Memory B cell (primary cell): ENCODE measurements around the gene SPATA31E1.

Experiments used
- ATAC-seq: fragments of 150-1000 bp; cut with Tn5 transposase; 2 replicates; pipeline ENCODE4 v1.10.0; 2021; ENCODE audit warnings: low read depth, mild to moderate bottlenecking, moderate library complexity
- DNase-seq, 2 donors: peaks; one replicate each; pipeline ENCODE4 v3.0.0; 2022; ENCODE audit warnings: low spot score in 2 of 2
- H3K27ac Mint-ChIP-seq: one replicate; pipeline ENCODE4 v1.8.0; 2022; ENCODE audit warnings: mild to moderate bottlenecking, moderate library complexity, mixed read lengths
- H3K27me3 Mint-ChIP-seq: one replicate; pipeline ENCODE4 v1.8.0; 2022; ENCODE audit warnings: mixed read lengths
- H3K36me3 Mint-ChIP-seq: one replicate; pipeline ENCODE4 v1.8.0; 2022; ENCODE audit warnings: mild to moderate bottlenecking, mixed read lengths
- H3K4me1 Mint-ChIP-seq: one replicate; pipeline ENCODE4 v1.8.0; 2022; ENCODE audit warnings: mixed read lengths
- H3K4me3 Mint-ChIP-seq: one replicate; pipeline ENCODE4 v1.8.0; 2022; ENCODE audit warnings: mild to moderate bottlenecking, moderate library complexity, mixed read lengths
- H3K9me3 Mint-ChIP-seq: one replicate; pipeline ENCODE4 v1.8.0; 2022; ENCODE audit warnings: mixed read lengths

The SPATA31E1 gene

DNA sequence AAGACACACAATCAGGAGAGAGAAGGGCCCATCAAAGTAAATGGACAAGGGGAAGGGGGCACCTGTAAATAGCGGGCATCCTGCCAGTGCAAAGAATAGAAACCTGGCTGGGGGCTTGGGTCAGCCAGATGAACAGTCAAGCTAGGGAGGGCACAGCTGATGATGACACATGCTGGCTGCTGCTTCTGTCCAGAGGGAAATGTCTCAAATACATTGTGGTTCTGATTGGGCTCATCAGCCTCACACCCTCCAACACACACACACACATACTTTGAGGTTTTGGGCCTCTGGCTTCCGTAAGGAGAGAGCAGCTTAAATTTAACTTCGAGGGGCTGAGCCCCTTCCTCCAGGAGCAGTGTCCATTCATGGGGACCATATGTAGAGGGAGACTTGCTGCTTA, 27.6 kb upstream of the SPATA31E1 start:
- DNase-seq (no peak), ATAC-seq (no peak)
- H3K9me3 Mint-ChIP-seq, result no peaks in the 10 kb centered on the region
- no peak overlapping the region for H3K27ac Mint-ChIP-seq
- H3K4me3 Mint-ChIP-seq, result no peak overlapping the region
- H3K36me3 Mint-ChIP-seq, result no peaks in the 10 kb centered on the region
- H3K4me1 Mint-ChIP-seq, result no peaks in the 10 kb centered on the region
- no peaks in the 10 kb centered on the region for H3K27me3 Mint-ChIP-seq

DNA sequence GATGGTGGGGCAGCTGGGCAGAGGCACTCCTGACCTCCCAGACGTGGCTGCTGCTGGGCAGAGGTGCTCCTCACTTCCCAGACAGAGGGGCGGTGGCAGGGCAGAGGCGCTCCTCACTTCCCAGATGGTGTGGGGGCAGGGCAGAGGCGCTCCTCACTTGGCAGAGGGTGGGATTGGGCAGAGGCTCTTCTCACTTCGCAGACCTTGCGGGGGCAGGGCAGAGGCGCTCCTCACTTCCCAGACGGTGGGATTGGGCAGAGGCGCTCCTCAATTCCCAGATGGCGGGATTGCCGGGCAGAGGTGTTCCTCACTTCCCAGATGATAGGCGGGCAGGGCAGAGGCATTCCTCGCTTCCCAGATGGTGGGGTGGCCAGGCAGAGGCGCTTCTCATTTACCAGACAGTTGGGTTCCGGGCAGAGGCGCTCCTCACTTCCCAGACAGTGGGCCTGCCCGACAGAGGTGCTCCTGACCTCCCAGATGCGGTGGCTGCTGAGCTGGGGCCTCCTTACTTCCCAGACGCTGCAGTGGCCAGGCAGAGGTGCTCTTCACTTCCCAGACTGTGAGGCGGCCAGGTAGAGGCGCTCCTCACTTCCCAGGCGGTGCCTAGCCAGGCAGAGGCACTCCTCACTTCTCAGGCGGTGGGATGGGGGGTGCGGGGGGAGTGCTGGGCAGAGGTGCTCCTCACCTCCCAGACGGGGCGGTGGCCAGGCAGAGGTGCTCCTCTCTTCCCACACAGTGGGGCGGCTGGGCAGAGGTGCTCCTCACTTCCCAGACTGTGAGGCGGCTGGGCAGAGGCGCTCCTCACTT, 25.3 kb upstream of the SPATA31E1 start:
- no peak for DNase-seq
- Mint-ChIP-seq H3K4me3 (no peak overlapping the region), H3K9me3 (peaks cover 3% of the 10 kb centered on the region), H3K27ac (no peak overlapping the region), H3K36me3 (no peaks in the 10 kb centered on the region), H3K4me1 (no peaks in the 10 kb centered on the region), H3K27me3 (no peaks in the 10 kb centered on the region)
- ATAC-seq, result no peak

DNA sequence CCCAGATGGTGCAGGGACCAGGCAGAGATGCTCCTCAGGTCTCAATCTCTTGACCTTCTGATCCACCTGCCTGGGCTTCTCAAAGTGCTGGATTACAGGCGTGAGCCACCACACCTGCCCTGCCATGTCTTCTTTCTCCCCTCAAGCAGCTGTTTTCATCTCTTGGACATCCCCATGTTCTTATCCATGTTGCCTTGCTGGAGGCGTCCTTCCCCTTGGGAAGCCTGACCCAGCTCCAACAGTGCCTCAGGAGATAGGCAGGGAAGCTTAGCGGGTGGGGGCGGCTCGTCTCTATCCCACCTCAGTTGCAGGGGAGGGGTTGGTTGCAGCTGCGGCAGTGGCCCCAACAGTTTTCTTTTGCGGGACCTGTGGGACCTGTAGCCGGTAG, 24.7 kb upstream of the SPATA31E1 start:
- ATAC-seq (no peak), DNase-seq (no peak)
- Mint-ChIP-seq H3K27me3 (no peaks in the 10 kb centered on the region), H3K27ac (no peak overlapping the region), H3K4me3 (no peak overlapping the region), H3K4me1 (no peaks in the 10 kb centered on the region), H3K36me3 (no peaks in the 10 kb centered on the region), H3K9me3 (peaks cover 5% of the 10 kb centered on the region)

DNA sequence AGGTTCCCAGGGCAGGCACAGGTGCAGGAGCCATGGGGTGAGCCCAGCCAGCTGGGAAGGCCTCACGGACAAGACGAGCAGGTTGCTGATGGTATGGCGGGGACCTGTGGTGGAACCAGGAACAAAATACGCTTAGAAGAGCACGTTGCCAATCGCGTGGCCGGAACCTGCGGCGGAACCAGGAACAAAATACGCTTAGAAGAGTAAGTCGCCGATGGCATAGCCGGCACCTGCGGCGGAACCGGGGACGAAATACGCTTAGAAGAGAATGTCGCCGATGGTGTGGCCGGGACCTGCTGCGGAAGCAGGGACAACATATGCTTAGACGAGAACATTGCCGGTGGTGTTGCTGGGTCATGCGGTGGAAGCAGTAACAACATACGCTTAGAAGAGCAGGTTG, 23.5 kb upstream of the SPATA31E1 start:
- ATAC-seq, result no peak
- Mint-ChIP-seq H3K27ac (no peak overlapping the region), H3K36me3 (no peaks in the 10 kb centered on the region), H3K4me3 (no peak overlapping the region), H3K4me1 (no peaks in the 10 kb centered on the region), H3K9me3 (peaks cover 6% of the 10 kb centered on the region), H3K27me3 (no peaks in the 10 kb centered on the region)
- no peak for DNase-seq

DNA sequence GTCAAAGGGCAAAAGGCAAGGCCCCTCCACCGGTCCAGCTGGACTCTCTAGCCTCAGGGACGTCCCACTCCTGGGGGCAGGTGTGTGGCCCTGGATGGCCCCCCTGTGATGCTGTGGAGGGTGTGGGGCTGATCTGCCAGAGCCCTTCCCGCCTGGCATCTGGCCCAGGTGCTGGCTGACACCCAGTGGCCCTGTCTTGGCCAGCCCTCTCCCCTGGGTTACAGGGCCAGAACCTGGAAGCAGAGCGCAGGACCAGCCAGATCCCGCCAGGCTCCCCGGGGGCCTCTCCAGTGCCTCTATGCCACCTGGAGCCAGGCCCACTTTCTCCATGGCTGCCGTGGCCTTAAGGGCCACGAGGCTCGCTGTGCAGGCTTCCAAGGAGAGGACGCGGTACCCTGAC, 22.9 kb upstream of the SPATA31E1 start:
- DNase-seq (no peak), ATAC-seq (no peak)
- Mint-ChIP-seq H3K27me3 (no peaks in the 10 kb centered on the region), H3K4me3 (no peak overlapping the region), H3K27ac (no peak overlapping the region), H3K36me3 (no peaks in the 10 kb centered on the region), H3K4me1 (no peaks in the 10 kb centered on the region), H3K9me3 (peaks cover 6% of the 10 kb centered on the region)

DNA sequence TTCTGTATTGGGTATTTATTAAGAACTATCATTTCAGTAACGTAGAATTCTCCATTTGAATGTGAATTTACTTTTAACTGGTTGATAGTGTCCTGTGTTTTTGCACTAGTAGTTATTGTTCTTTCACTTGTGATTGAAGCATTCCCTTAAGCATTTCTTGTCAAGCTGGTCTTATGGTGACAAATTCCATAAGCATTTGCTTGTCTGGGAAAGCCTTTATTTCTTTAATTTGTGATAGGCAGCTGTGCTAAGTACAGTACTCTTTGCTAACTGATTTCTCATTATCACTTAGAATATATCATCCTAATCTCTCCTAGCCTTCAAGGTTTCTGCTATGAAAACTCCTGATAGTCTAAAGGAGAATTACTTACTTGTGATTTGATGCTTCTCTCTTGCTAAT, 21.3 kb upstream of the SPATA31E1 start:
- peaks cover 6% of the 10 kb centered on the region for H3K9me3 Mint-ChIP-seq
- no peak overlapping the region for H3K27ac Mint-ChIP-seq
- no peak overlapping the region for H3K4me3 Mint-ChIP-seq
- H3K27me3 Mint-ChIP-seq, result no peaks in the 10 kb centered on the region
- no peaks in the 10 kb centered on the region for H3K36me3 Mint-ChIP-seq
- ATAC-seq (no peak), DNase-seq (no peak)
- no peaks in the 10 kb centered on the region for H3K4me1 Mint-ChIP-seq

DNA sequence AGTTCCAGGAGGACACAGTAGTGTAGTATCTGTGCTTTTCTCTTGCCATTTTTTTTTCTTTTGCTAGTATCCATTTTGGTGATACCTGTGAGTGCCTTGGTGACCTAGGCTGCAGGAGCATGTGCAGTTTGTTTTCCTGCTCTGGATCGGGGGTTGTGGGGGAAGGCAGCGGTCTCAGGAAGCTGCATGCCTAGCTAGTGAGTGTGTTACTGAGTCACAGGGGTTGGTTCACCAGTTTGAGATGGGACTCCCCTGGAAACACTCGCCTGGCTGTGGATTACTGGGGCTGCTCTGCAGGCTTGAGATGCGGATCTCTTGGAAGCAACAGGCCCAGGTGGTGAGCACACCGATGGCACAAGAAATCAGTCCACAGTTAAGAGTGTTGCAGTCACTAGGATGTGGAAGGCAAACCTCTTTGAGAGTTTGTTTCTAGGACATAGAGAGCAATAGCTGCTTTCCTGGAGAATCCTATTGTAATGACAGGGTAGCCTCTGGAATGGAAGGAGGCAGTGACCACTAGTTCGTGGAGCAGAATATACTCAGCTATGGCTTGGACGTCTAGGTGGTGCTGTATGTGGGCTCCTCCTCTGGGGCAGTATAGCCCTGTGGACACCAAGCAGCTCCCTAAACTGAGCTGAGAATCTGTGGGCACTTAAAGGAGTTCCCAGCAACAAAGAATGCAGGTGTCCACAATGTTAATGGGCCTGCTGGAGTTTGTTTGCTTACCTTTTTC, 20.0 kb upstream of the SPATA31E1 start:
- H3K27me3 Mint-ChIP-seq, result no peaks in the 10 kb centered on the region
- H3K4me1 Mint-ChIP-seq, result no peaks in the 10 kb centered on the region
- ATAC-seq (no peak), DNase-seq (no peak)
- H3K27ac Mint-ChIP-seq, result no peak overlapping the region
- H3K4me3 Mint-ChIP-seq, result no peak overlapping the region
- peaks cover 6% of the 10 kb centered on the region for H3K9me3 Mint-ChIP-seq
- no peaks in the 10 kb centered on the region for H3K36me3 Mint-ChIP-seq

DNA sequence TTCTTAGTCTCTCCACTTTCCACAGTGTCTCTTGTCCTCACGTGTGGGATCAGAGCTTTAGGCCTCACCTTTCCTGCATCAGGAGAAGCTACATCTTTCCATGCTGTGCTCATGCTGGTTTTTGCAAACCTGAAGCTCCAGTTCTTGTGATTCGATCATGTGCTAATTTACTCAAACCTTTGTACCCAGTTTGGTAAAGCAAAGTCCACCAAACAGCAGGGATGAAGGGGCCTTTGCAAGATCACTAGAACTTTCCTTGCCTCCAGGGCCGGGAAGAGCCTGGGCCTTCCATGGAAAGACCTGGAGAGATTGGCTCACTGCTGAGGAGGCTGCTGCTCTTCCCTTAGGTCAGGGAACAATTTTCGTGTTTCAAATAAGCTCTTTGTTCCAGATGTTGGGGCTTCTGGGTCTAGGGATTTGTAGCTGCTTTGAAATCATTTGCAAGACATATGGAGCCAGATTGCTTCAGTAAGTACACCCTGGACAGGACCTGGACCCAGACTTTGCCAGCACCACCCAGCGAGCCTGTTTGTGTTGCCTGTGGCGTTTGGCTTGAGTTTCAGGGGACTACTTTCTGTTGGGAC, 18.7 kb upstream of the SPATA31E1 start:
- DNase-seq, result no peak
- H3K27me3 Mint-ChIP-seq, result no peaks in the 10 kb centered on the region
- no peak overlapping the region for H3K4me3 Mint-ChIP-seq
- H3K36me3 Mint-ChIP-seq, result no peaks in the 10 kb centered on the region
- H3K4me1 Mint-ChIP-seq, result no peaks in the 10 kb centered on the region
- peaks cover 6% of the 10 kb centered on the region for H3K9me3 Mint-ChIP-seq
- H3K27ac Mint-ChIP-seq, result no peak overlapping the region
- ATAC-seq, result no peak

DNA sequence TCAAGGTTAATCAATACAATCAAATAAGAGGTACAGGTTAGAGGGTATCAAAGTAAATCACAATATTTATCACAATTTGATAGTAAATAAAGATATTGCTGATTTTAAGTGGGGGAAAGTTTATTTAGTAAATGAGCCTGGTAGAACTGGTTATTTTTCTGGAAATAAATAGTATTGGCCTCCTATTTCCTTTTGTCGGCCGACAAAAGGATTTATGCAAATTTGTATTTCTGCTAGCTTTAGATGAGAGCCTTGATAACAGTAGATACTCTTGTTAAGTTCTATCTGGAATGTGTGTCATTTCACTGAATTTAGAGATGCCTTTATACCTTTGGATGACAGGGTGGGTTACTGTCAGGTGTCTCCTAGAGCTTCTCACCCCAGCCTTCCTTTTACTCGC, 17.8 kb upstream of the SPATA31E1 start:
- ATAC-seq, result no peak
- Mint-ChIP-seq H3K4me3 (no peak overlapping the region), H3K27me3 (peaks cover 6% of the 10 kb centered on the region), H3K9me3 (peaks cover 12% of the 10 kb centered on the region), H3K27ac (no peak overlapping the region), H3K36me3 (no peaks in the 10 kb centered on the region), H3K4me1 (peaks cover 3% of the 10 kb centered on the region)
- DNase-seq, result no peak

DNA sequence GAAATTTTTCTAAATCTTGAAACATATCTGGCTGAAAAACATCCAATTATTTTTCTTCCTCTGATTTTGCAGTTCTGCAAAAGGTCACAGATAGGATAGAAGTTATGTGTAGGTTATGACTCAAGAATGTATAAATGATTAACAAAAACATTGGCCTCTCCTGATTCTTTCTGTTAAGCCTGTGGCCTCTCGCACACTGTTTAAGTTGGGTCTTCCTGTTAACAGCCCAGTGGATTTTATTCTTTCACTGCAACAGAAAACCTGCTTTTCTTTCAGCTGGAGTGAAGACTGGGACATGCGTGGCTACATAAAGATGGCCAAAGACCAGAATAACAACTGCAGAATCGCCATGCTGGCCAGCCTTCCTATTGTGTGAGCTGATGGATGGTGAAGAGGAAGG, 17.1 kb upstream of the SPATA31E1 start:
- no peak overlapping the region for H3K27ac Mint-ChIP-seq
- peaks cover 3% of the 10 kb centered on the region for H3K4me1 Mint-ChIP-seq
- no peak for DNase-seq
- H3K9me3 Mint-ChIP-seq, result peaks cover 12% of the 10 kb centered on the region
- H3K27me3 Mint-ChIP-seq, result peaks cover 6% of the 10 kb centered on the region
- no peaks in the 10 kb centered on the region for H3K36me3 Mint-ChIP-seq
- H3K4me3 Mint-ChIP-seq, result no peak overlapping the region
- no peak for ATAC-seq

DNA sequence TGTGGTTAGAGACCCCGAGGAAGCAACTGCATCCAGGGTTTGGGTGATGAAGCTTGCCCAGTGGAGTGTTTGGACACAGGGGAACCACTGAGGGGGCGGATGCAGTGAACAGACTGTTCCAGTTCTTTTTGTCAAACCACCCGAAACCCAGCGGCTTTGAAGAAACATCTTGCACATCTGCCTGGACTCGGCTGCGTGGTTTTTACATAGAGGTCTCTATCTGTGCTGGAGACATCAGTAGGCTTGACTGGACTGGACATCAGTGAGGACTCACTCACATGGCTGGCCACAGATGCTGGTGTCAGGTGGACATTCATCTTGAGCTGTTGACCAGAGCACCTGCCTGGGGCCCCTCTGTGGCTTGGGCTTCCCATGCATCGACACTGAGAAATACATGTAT, 15.3 kb upstream of the SPATA31E1 start:
- Mint-ChIP-seq H3K9me3 (peaks cover 9% of the 10 kb centered on the region), H3K27ac (no peak overlapping the region), H3K4me3 (no peak overlapping the region), H3K36me3 (no peaks in the 10 kb centered on the region), H3K4me1 (peaks cover 3% of the 10 kb centered on the region), H3K27me3 (peaks cover 6% of the 10 kb centered on the region)
- DNase-seq (no peak), ATAC-seq (no peak)

DNA sequence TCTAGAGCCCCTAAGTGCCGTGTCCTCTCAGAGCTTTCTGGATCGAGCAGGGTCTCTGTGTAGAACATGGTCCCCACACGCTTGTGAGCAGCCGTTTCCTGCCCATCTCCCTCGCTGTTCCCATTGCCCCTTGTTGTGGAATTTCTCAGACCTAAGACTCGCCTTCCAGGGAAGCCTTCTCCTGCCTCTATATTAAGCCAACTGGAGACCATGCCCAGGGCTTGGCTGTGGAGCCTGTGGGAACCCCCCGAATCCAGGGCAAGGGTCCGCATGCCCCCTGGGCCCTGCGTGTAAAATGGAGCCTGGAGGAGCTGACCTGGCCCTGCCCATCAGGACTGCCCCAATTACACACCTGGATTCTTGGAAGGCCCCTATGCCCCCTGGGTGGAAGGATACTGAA, 14.5 kb upstream of the SPATA31E1 start:
- peaks cover 6% of the 10 kb centered on the region for H3K4me1 Mint-ChIP-seq
- H3K27me3 Mint-ChIP-seq, result peaks cover 9% of the 10 kb centered on the region
- H3K9me3 Mint-ChIP-seq, result peaks cover 9% of the 10 kb centered on the region
- H3K4me3 Mint-ChIP-seq, result no peak overlapping the region
- no peak for ATAC-seq
- no peak overlapping the region for H3K27ac Mint-ChIP-seq
- no peak for DNase-seq
- no peaks in the 10 kb centered on the region for H3K36me3 Mint-ChIP-seq

DNA sequence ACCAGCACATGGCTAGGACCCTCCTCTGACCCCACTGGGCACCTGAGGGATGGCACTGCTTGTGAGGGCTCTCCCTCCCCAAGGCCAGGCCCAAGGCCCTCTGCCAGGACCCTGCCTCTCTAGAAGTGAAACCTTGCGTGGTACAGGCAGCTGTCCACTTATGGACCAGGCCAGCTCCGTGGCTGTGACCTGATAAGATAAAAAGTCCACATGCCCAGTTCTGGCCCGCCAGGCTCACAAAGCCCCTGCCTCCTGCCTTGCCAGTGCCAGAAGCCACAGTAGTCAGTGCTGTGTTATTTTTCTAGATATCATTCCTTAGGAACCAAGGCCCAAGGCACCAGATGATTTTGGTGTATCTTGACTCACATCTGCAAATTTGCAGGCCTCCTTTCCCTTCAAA, 14.0 kb upstream of the SPATA31E1 start:
- Mint-ChIP-seq H3K4me1 (peaks cover 6% of the 10 kb centered on the region), H3K27ac (no peak overlapping the region), H3K9me3 (peaks cover 8% of the 10 kb centered on the region), H3K4me3 (no peak overlapping the region), H3K36me3 (no peaks in the 10 kb centered on the region), H3K27me3 (peaks cover 9% of the 10 kb centered on the region)
- ATAC-seq (no peak), DNase-seq (no peak)

DNA sequence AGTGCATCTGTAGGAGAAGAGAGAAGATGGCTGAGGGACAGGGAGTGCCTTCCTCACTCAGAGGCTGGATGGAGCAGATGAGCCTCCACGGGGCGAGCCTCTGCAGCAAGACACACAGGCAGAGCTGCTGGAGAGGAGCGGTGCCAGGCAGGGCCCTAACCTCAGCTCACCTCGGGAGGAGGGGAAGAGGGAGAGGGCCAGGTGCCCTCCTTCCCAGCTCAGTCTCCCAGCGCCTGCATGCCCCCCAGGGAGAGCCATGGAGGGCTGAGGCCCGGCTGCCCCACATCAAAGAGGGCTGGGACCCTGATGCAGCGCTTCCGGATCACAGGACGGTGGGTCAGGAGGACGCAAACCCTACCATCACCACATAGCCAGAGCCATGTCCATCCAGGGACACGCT, 13.6 kb upstream of the SPATA31E1 start:
- ATAC-seq (no peak), DNase-seq (no peak)
- Mint-ChIP-seq H3K36me3 (no peaks in the 10 kb centered on the region), H3K27ac (no peak overlapping the region), H3K4me1 (peaks cover 6% of the 10 kb centered on the region), H3K9me3 (peaks cover 8% of the 10 kb centered on the region), H3K27me3 (peaks cover 9% of the 10 kb centered on the region), H3K4me3 (no peak overlapping the region)
